ENCODE measurements around the gene HBA2. TPM values are rescaled to one million over a fixed set of nuclear protein-coding genes. Genes with fewer than 3 reads are reported as not detected.
"Not testable (repeated sequence)": the region's sequence is repeated elsewhere in the genome, so short reads cannot be mapped to it uniquely, and the experiment has no call there.

Gene HBA2
- polyA plus RNA-seq, 2 donors, result 0.49 to 1.4 TPM

DNA sequence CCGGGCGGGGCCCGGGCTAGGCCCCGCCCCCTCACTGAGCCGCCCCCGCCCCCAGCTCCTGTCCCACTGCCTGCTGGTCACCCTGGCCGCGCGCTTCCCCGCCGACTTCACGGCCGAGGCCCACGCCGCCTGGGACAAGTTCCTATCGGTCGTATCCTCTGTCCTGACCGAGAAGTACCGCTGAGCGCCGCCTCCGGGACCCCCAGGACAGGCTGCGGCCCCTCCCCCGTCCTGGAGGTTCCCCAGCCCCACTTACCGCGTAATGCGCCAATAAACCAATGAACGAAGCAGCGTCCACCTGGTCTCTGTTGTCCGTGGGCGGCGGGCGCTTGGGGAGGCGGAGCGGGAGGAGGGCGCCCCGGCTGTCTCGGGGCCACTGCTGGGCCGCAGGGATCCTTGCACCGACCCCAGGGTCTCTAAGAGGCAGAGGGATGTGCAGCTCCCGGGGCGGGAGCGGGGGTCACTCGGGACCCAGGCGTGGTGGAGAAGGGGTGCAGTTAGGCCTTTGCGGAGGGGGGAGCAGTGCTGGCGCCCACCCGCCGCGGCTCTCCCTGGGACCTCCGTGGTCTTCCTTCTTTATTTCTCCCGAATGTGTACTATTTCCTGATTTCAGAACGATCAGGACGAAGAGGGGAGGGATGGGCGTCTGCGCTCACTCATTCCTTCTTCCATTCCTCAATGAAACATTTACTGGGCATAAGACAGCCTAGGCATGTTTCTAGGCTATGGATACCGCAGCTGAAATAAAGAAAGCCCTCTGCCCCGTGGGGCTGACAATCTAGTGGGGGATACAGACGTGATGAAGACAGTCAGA, 18.3 kb upstream of the HBA2 start:
- Histone ChIP-seq H3K4me1 (ENCODE audit: control insufficient read depth in 2 of 2, insufficient read depth in 2 of 2, low read length in 1 of 2) (peaks cover 0 to 4% of the 10 kb centered on the region in 2 donors), H3K27ac (ENCODE audit: low read depth in 2 of 2, low read length in 1 of 2) (no peak overlapping the region), H3K36me3 (ENCODE audit: control insufficient read depth in 2 of 2, insufficient read depth in 2 of 2, low read length in 1 of 2) (no peaks in the 10 kb centered on the region), H3K27me3 (ENCODE audit: control insufficient read depth in 1 of 2, insufficient read depth in 2 of 2, low read length in 2 of 2) (no peaks in the 10 kb centered on the region), H3K4me3 (ENCODE audit: low read depth in 1 of 2, low read length in 2 of 2) (peak overlapping the region in 1 of 2 donors; percentile 14), H3K9me3 (ENCODE audit: control insufficient read depth in 2 of 2, insufficient read depth in 1 of 2, low read depth in 1 of 2, low read length in 1 of 2) (no peaks in the 10 kb centered on the region)
- WGBS, 2 donors, result 3 to 5% methylated on average over 39 to 58 of the region's 59 CpGs

DNA sequence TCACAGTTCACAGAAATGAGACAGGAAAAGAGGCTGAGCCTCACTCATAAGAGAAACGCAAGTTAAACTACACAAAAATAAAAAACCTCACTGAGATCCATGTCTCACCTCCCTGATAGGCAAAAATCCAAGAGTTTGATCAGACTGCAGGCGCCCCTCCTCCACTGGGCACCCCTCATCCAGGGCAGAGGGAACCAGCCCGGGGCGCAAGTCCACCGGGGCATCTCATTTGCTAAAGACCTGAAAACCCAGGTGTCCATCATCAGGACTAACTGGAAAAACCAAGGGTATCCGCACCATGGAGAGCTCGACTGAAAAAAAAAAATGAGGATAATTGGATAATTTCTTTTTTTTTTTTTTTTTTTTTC, 17.7 kb upstream of the HBA2 start:
- H3K27ac ChIP-seq (ENCODE audit: low read depth in 2 of 2, low read length in 1 of 2), result no peak overlapping the region
- 62 to 66% methylated on average over 7 of the region's 7 CpGs for WGBS, 2 donors
- no peaks in the 10 kb centered on the region for H3K36me3 ChIP-seq (ENCODE audit: control insufficient read depth in 2 of 2, insufficient read depth in 2 of 2, low read length in 1 of 2)
- no peaks in the 10 kb centered on the region for H3K27me3 ChIP-seq (ENCODE audit: control insufficient read depth in 1 of 2, insufficient read depth in 2 of 2, low read length in 2 of 2)
- H3K4me3 ChIP-seq (ENCODE audit: low read depth in 1 of 2, low read length in 2 of 2), result no peak overlapping the region
- no peaks in the 10 kb centered on the region for H3K9me3 ChIP-seq (ENCODE audit: control insufficient read depth in 2 of 2, insufficient read depth in 1 of 2, low read depth in 1 of 2, low read length in 1 of 2)
- peaks cover 0 to 4% of the 10 kb centered on the region in 2 donors for H3K4me1 ChIP-seq (ENCODE audit: control insufficient read depth in 2 of 2, insufficient read depth in 2 of 2, low read length in 1 of 2)

DNA sequence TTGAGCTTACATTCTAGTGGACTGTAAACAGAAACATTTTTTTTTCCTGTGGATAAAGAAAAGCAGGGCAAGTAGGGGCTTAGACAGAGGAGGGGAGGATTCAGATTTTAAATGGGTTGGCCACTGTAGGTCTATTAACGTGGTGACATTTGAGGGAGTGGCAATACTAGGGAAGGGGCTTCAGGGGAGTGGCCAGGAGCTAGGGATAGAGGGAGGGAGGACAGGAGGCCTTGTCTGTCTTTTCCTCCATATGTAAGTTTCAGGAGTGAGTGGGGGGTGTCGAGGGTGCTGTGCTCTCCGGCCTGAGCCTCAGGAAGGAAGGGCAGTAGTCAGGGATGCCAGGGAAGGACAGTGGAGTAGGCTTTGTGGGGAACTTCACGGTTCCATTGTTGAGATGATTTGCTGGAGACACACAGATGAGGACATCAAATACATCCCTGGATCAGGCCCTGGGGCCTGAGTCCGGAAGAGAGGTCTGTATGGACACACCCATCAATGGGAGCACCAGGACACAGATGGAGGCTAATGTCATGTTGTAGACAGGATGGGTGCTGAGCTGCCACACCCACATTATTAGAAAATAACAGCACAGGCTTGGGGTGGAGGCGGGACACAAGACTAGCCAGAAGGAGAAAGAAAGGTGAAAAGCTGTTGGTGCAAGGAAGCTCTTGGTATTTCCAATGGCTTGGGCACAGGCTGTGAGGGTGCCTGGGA, 13.4 kb upstream of the HBA2 start:
- H3K4me1 ChIP-seq (ENCODE audit: control insufficient read depth in 2 of 2, insufficient read depth in 2 of 2, low read length in 1 of 2), result peaks cover 0 to 2% of the 10 kb centered on the region in 2 donors
- no peaks in the 10 kb centered on the region for H3K9me3 ChIP-seq (ENCODE audit: control insufficient read depth in 2 of 2, insufficient read depth in 1 of 2, low read depth in 1 of 2, low read length in 1 of 2)
- 39 to 52% methylated on average over 6 of the region's 6 CpGs for WGBS, 2 donors
- H3K4me3 ChIP-seq (ENCODE audit: low read depth in 1 of 2, low read length in 2 of 2), result no peak overlapping the region
- no peaks in the 10 kb centered on the region for H3K27me3 ChIP-seq (ENCODE audit: control insufficient read depth in 1 of 2, insufficient read depth in 2 of 2, low read length in 2 of 2)
- H3K36me3 ChIP-seq (ENCODE audit: control insufficient read depth in 2 of 2, insufficient read depth in 2 of 2, low read length in 1 of 2), result no peaks in the 10 kb centered on the region
- no peak overlapping the region for H3K27ac ChIP-seq (ENCODE audit: low read depth in 2 of 2, low read length in 1 of 2)

GRCh38 chr16:160242-160641, 12.4 kb upstream of the HBA2 start:
- H3K27me3 ChIP-seq (ENCODE audit: control insufficient read depth in 1 of 2, insufficient read depth in 2 of 2, low read length in 2 of 2); H3K36me3 ChIP-seq (ENCODE audit: control insufficient read depth in 2 of 2, insufficient read depth in 2 of 2, low read length in 1 of 2); H3K9me3 ChIP-seq (ENCODE audit: control insufficient read depth in 2 of 2, insufficient read depth in 1 of 2, low read depth in 1 of 2, low read length in 1 of 2); H3K27ac ChIP-seq (ENCODE audit: low read depth in 2 of 2, low read length in 1 of 2); H3K4me3 ChIP-seq (ENCODE audit: low read depth in 1 of 2, low read length in 2 of 2); H3K4me1 ChIP-seq (ENCODE audit: control insufficient read depth in 2 of 2, insufficient read depth in 2 of 2, low read length in 1 of 2): not testable (repeated sequence)
- 74% methylated on average over 17 to 20 of the region's 20 CpGs for WGBS, 2 donors

DNA sequence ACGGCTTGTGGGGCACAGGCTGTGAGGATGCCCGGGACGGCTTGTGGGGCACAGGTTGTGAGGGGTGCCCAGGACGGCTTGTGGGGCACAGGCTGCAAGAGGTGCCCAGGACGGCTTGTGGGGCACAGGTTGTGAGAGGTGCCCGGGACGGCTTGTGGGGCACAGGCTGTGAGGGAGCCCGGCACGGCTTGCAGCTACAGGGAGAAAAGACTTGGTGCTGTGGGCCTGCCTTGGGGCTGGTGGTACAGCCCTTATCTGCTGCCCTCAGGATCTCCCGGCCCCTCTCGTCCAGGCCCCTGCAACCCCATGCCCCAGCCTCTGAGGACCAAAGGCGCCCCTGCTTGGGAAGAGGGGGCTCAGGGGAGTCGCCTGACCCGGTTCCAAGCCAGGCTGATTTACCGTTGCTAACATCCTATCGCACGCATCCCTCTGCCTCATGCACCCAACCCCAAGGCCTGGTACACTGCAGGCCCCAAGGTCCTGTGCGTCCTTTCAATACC, 11.9 kb upstream of the HBA2 start:
- peaks cover 0 to 6% of the 10 kb centered on the region in 2 donors for H3K4me1 ChIP-seq (ENCODE audit: control insufficient read depth in 2 of 2, insufficient read depth in 2 of 2, low read length in 1 of 2)
- H3K9me3 ChIP-seq (ENCODE audit: control insufficient read depth in 2 of 2, insufficient read depth in 1 of 2, low read depth in 1 of 2, low read length in 1 of 2), result no peaks in the 10 kb centered on the region
- WGBS, 2 donors, result 60 to 63% methylated on average over 15 to 18 of the region's 18 CpGs
- no peak overlapping the region for H3K4me3 ChIP-seq (ENCODE audit: low read depth in 1 of 2, low read length in 2 of 2)
- H3K36me3 ChIP-seq (ENCODE audit: control insufficient read depth in 2 of 2, insufficient read depth in 2 of 2, low read length in 1 of 2), result no peaks in the 10 kb centered on the region
- H3K27ac ChIP-seq (ENCODE audit: low read depth in 2 of 2, low read length in 1 of 2), result no peak overlapping the region
- H3K27me3 ChIP-seq (ENCODE audit: control insufficient read depth in 1 of 2, insufficient read depth in 2 of 2, low read length in 2 of 2), result peaks cover 0 to 8% of the 10 kb centered on the region in 2 donors

GRCh38 chr16:162271-162991, 10.2 kb upstream of the HBA2 start:
- 84 to 88% methylated on average over 13 of the region's 13 CpGs for WGBS, 2 donors
- H3K4me1 ChIP-seq (ENCODE audit: control insufficient read depth in 2 of 2, insufficient read depth in 2 of 2, low read length in 1 of 2), result peaks cover 0 to 13% of the 10 kb centered on the region in 2 donors
- H3K27me3 ChIP-seq (ENCODE audit: control insufficient read depth in 1 of 2, insufficient read depth in 2 of 2, low read length in 2 of 2), result peaks cover 0 to 24% of the 10 kb centered on the region in 2 donors
- no peaks in the 10 kb centered on the region for H3K9me3 ChIP-seq (ENCODE audit: control insufficient read depth in 2 of 2, insufficient read depth in 1 of 2, low read depth in 1 of 2, low read length in 1 of 2)
- no peak overlapping the region for H3K4me3 ChIP-seq (ENCODE audit: low read depth in 1 of 2, low read length in 2 of 2)
- no peak overlapping the region for H3K27ac ChIP-seq (ENCODE audit: low read depth in 2 of 2, low read length in 1 of 2)
- H3K36me3 ChIP-seq (ENCODE audit: control insufficient read depth in 2 of 2, insufficient read depth in 2 of 2, low read length in 1 of 2), result no peaks in the 10 kb centered on the region

DNA sequence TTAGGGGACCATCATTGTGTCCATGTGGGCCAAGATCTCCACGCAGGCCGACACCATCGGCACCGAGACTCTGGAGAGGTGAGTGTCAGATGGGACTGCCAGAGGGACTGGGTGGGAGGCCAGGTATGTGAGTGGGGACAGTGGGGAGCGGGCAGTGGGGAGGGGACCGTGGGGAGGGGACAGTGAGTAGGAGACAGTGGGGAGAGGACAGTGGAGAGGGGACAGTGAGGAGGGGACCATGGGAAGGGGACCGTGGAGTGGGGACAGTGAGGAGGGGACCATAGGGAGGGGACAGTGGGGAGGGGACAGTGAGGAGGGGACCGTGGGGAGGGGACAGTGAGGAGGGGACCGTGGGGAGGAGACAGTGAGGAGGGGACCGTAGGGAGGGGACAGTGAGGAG, 9.5 kb upstream of the HBA2 start:
- WGBS, 2 donors, result 87 to 96% methylated on average over 7 to 10 of the region's 10 CpGs
- not testable (repeated sequence) for H3K4me3 ChIP-seq (ENCODE audit: low read depth in 1 of 2, low read length in 2 of 2); H3K27ac ChIP-seq (ENCODE audit: low read depth in 2 of 2, low read length in 1 of 2); H3K9me3 ChIP-seq (ENCODE audit: control insufficient read depth in 2 of 2, insufficient read depth in 1 of 2, low read depth in 1 of 2, low read length in 1 of 2); H3K36me3 ChIP-seq (ENCODE audit: control insufficient read depth in 2 of 2, insufficient read depth in 2 of 2, low read length in 1 of 2)
- Histone ChIP-seq H3K4me1 (ENCODE audit: control insufficient read depth in 2 of 2, insufficient read depth in 2 of 2, low read length in 1 of 2) (peaks cover 0 to 13% of the 10 kb centered on the region in 2 donors), H3K27me3 (ENCODE audit: control insufficient read depth in 1 of 2, insufficient read depth in 2 of 2, low read length in 2 of 2) (peaks cover 0 to 28% of the 10 kb centered on the region in 2 donors)

GRCh38 chr16:163696-164095, 9.0 kb upstream of the HBA2 start:
- 0 to 9% methylated on average over 1 to 2 of the region's 3 CpGs for WGBS, 2 donors
- H3K27ac ChIP-seq (ENCODE audit: low read depth in 2 of 2, low read length in 1 of 2); H3K9me3 ChIP-seq (ENCODE audit: control insufficient read depth in 2 of 2, insufficient read depth in 1 of 2, low read depth in 1 of 2, low read length in 1 of 2); H3K36me3 ChIP-seq (ENCODE audit: control insufficient read depth in 2 of 2, insufficient read depth in 2 of 2, low read length in 1 of 2); H3K4me3 ChIP-seq (ENCODE audit: low read depth in 1 of 2, low read length in 2 of 2): not testable (repeated sequence)
- Histone ChIP-seq H3K4me1 (ENCODE audit: control insufficient read depth in 2 of 2, insufficient read depth in 2 of 2, low read length in 1 of 2) (peaks cover 0 to 16% of the 10 kb centered on the region in 2 donors), H3K27me3 (ENCODE audit: control insufficient read depth in 1 of 2, insufficient read depth in 2 of 2, low read length in 2 of 2) (peaks cover 0 to 28% of the 10 kb centered on the region in 2 donors)

GRCh38 chr16:164134-164823, 8.4 kb upstream of the HBA2 start:
- not testable (repeated sequence) for H3K36me3 ChIP-seq (ENCODE audit: control insufficient read depth in 2 of 2, insufficient read depth in 2 of 2, low read length in 1 of 2); H3K4me3 ChIP-seq (ENCODE audit: low read depth in 1 of 2, low read length in 2 of 2); H3K27ac ChIP-seq (ENCODE audit: low read depth in 2 of 2, low read length in 1 of 2); H3K9me3 ChIP-seq (ENCODE audit: control insufficient read depth in 2 of 2, insufficient read depth in 1 of 2, low read depth in 1 of 2, low read length in 1 of 2)
- H3K4me1 ChIP-seq (ENCODE audit: control insufficient read depth in 2 of 2, insufficient read depth in 2 of 2, low read length in 1 of 2), result peaks cover 0 to 16% of the 10 kb centered on the region in 2 donors
- 2% methylated on average over 22 of the region's 80 CpGs; no CpG with 5 or more reads in 1 of the 2 donors for WGBS, 2 donors
- H3K27me3 ChIP-seq (ENCODE audit: control insufficient read depth in 1 of 2, insufficient read depth in 2 of 2, low read length in 2 of 2), result peaks cover 0 to 28% of the 10 kb centered on the region in 2 donors

Measured in esophagus (tissue), 2 donors.